ENCODE data around the gene TENM4. TPM values are rescaled to one million over a fixed set of nuclear protein-coding genes. Genes with fewer than 3 reads are reported as not detected.

Gene TENM4
- total and polyA plus RNA-seq, 2 of the 8 experiments (the other 6 are each of a cell fraction or from before 2014, with no cell fraction given), result 3.5 to 7.2 TPM

GRCh38 chr11:78901831-78902230 is 539.0 kb downstream of the TENM4 start (continued):
- TF ChIP-seq NANOG (IDR thresholded peaks at IDR 0.05; ENCODE audit: insufficient read depth, low read depth, low read length, poor library complexity, severe bottlenecking), result no peak
